A549 (cell line): ENCODE data around the gene C1orf21. TPM values are rescaled to one million over a fixed set of nuclear protein-coding genes. Genes with fewer than 3 reads are reported as not detected.

Experiments used
- ATAC-seq, 2 experiments: fragments of 200-7000 bp in 1 of 2; fragments of >200 bp in 1 of 2; cut with Nextera tagmentation in 1 of 2; cut with Tn5 transposase in 1 of 2; 3 replicates each; pipeline versions ENCODE4 v1.8.0 to v1.9.1; 2018 to 2020; ENCODE audit warnings: mild to moderate bottlenecking in 1 of 2, moderate library complexity in 1 of 2
- CTCF ChIA-PET: fragments of 300-600 bp; sonication (Branson Sonifier 250); formaldehyde crosslinking; extraction: SDS; loops from one replicate; lab custom pipeline; 2021; ENCODE audit warnings: antibody characterized with exemption, inconsistent platforms; lab: Yijun Ruan, JAX
- POLR2A ChIA-PET: fragments of 350-600 bp; formaldehyde crosslinking; extraction: SDS; loops from one replicate; lab custom pipeline; 2021; ENCODE audit warnings: antibody characterized with exemption, inconsistent platforms; lab: Yijun Ruan, JAX
- DNase-seq, 2 experiments: peaks; one replicate each; pipeline versions ENCODE4 v3.0.0 to v3.0.0-alpha.2; 2011 to 2016; ENCODE audit warnings: low read depth in 1 of 2, low spot score in 1 of 2
- FAIRE-seq: peaks from 2 replicates; lab custom pipeline; 2011; peaks lifted over from hg19 to GRCh38; lab: Jason Lieb, UNC
- H3K27ac ChIP-seq, 2 experiments: fragments of >200 bp; sonication (Bioruptor Twin); formaldehyde crosslinking; 3 replicates each; pipeline ENCODE4 v1.5.1; 2016 to 2017
- H3K4me1 ChIP-seq: fragments of >200 bp; sonication (Bioruptor Twin); formaldehyde crosslinking; 3 replicates; pipeline ENCODE4 v1.6.1; 2016
- H3K4me2 ChIP-seq: fragments of >200 bp; sonication (Bioruptor Twin); formaldehyde crosslinking; 3 replicates; pipeline ENCODE4 v1.6.1; 2016
- H3K4me3 ChIP-seq: fragments of >200 bp; sonication (Bioruptor Twin); formaldehyde crosslinking; 3 replicates; pipeline ENCODE4 v1.5.1; 2016
- H3K9me3 ChIP-seq: fragments of >200 bp; sonication (Bioruptor Twin); formaldehyde crosslinking; 3 replicates; pipeline ENCODE4 v1.6.1; 2016
- CHD2 ChIP-seq: fragments of 150-350 bp; IDR thresholded peaks from 2 replicates; pipeline ENCODE4 v1.6.1; 2014; ENCODE audit warnings: low read length; ENCODE audit not compliant: partially characterized antibody
- EHMT2 ChIP-seq: fragments of 200-600 bp; sonication (generic); IDR thresholded peaks from 2 replicates; pipeline ENCODE4 v1.6.1; 2016; ENCODE audit warnings: antibody characterized with exemption, low read depth, mild to moderate bottlenecking, moderate library complexity
- ESRRA ChIP-seq: fragments of 150-350 bp; IDR thresholded peaks from 2 replicates; pipeline ENCODE4 v1.6.1; 2014; ENCODE audit warnings: mild to moderate bottlenecking, low read length, borderline replicate concordance
- FOXS1 ChIP-seq: fragments of 250-450 bp; sonication (Bioruptor Pico); IDR thresholded peaks from 2 replicates; pipeline ENCODE4 v1.5.0; 2020; ENCODE audit warnings: mild to moderate bottlenecking, moderate library complexity
- GATA3 ChIP-seq: IDR thresholded peaks from 2 replicates; pipeline ENCODE4 v1.6.1; 2012; ENCODE audit warnings: borderline replicate concordance
- HEYL ChIP-seq: fragments of 250-450 bp; sonication (Bioruptor Pico); IDR thresholded peaks from 2 replicates; pipeline ENCODE4 v1.8.0; 2021; ENCODE audit warnings: mild to moderate bottlenecking, moderate library complexity
- HOXA7 ChIP-seq: fragments of 250-450 bp; sonication (Bioruptor Pico); IDR thresholded peaks from 2 replicates; pipeline ENCODE4 v1.5.0; 2020; ENCODE audit warnings: mild to moderate bottlenecking, moderate library complexity
- HOXB13 ChIP-seq: fragments of 250-450 bp; sonication (Bioruptor Pico); IDR thresholded peaks from 2 replicates; pipeline ENCODE4 v1.5.0; 2020; ENCODE audit warnings: low read depth, mild to moderate bottlenecking, moderate library complexity
- KDM5A ChIP-seq: fragments of 200-600 bp; sonication (generic); IDR thresholded peaks from 2 replicates; pipeline ENCODE4 v1.6.1; 2016; ENCODE audit warnings: antibody characterized with exemption, mild to moderate bottlenecking
- MAFK ChIP-seq: fragments of 450-650 bp; IDR thresholded peaks from 2 replicates; pipeline ENCODE4 v1.6.1; 2014; ENCODE audit not compliant: partially characterized antibody
- MYC ChIP-seq: IDR thresholded peaks from 2 replicates; pipeline ENCODE4 v1.6.1; 2012; ENCODE audit warnings: mild to moderate bottlenecking, inconsistent platforms, low read length, improper control_type of control experiment, borderline replicate concordance
- NFE2L2 ChIP-seq: fragments of 150-350 bp; conservative IDR thresholded peaks from 2 replicates; pipeline ENCODE4 v1.6.1; 2014; ENCODE audit warnings: low read length
- NR3C1 ChIP-seq: fragments of >200 bp; sonication (Bioruptor Twin); formaldehyde crosslinking; IDR thresholded peaks from 3 replicates; pipeline ENCODE4 v1.6.1; 2017
- POLR2A ChIP-seq: IDR thresholded peaks from 2 replicates; pipeline ENCODE4 v1.6.1; 2012; ENCODE audit warnings: mild to moderate bottlenecking, low read length
- RCOR1 ChIP-seq: fragments of 150-350 bp; IDR thresholded peaks from 2 replicates; pipeline ENCODE4 v1.6.1; 2014; ENCODE audit warnings: antibody characterized with exemption, low read length, low read depth
- RFX5 ChIP-seq: fragments of 450-650 bp; IDR thresholded peaks from 2 replicates; pipeline ENCODE4 v1.7.1; 2014; ENCODE audit warnings: antibody characterized with exemption, mild to moderate bottlenecking, moderate library complexity
- RNF2 ChIP-seq: fragments of 200-600 bp; sonication (generic); IDR thresholded peaks from 2 replicates; pipeline ENCODE4 v1.6.1; 2016; ENCODE audit warnings: low read depth, mild to moderate bottlenecking, antibody characterized with exemption, moderate library complexity, borderline replicate concordance
- SMC3 ChIP-seq: fragments of >200 bp; sonication (Bioruptor Twin); formaldehyde crosslinking; IDR thresholded peaks from 3 replicates; pipeline ENCODE4 v1.6.1; 2018; ENCODE audit warnings: inconsistent platforms
- SREBF2 ChIP-seq: fragments of 450-650 bp; IDR thresholded peaks from 2 replicates; pipeline ENCODE4 v1.6.1; 2014; ENCODE audit warnings: mild to moderate bottlenecking, moderate library complexity
- WGBS: methylation state at CpG from one replicate; pipeline ENCODE4 v1.1.6; 2017; ENCODE audit errors: missing lambda C conversion rate; 5-methylcytosine and 5-hydroxymethylcytosine counted together
- polyA plus RNA-seq, 4 experiments: library from polyadenylated mRNA; depleted of rRNA in 3 of 4; stranded (reverse); fragments of >200 nt; fragmentation: RNase III in 1 of 4; extraction: RNeasy Plus Mini Kit Qiagen cat#74134 plus additional on column Dnase treatment in 1 of 4; gene quantifications; 2 replicates in 3 of 4; 3 replicates in 1 of 4; pipeline ENCODE4 v1.2.3, GENCODE V29; 2011 to 2017
- TF ChIP-seq, protein P1 (sequence below): IDR thresholded peaks from 2 replicates; pipeline ENCODE4 v1.6.1; 2012
- TF ChIP-seq, protein P2 (sequence below): IDR thresholded peaks from 2 replicates; pipeline ENCODE4 v1.6.1; 2012
- TF ChIP-seq, protein P3 (sequence below): fragments of 150-350 bp; IDR thresholded peaks from 2 replicates; pipeline ENCODE4 v1.6.1; 2014; ENCODE audit warnings: low read depth, mild to moderate bottlenecking, low read length
- TF ChIP-seq, protein P4 (sequence below): fragments of 450-650 bp; IDR thresholded peaks from 2 replicates; pipeline ENCODE4 v1.6.1; 2014; ENCODE audit warnings: antibody characterized with exemption

C1orf21 gene
- polyA plus RNA-seq, 2 of the 4 experiments (the other 2 are of a cell fraction), result 11.4 to 11.6 TPM

DNA sequence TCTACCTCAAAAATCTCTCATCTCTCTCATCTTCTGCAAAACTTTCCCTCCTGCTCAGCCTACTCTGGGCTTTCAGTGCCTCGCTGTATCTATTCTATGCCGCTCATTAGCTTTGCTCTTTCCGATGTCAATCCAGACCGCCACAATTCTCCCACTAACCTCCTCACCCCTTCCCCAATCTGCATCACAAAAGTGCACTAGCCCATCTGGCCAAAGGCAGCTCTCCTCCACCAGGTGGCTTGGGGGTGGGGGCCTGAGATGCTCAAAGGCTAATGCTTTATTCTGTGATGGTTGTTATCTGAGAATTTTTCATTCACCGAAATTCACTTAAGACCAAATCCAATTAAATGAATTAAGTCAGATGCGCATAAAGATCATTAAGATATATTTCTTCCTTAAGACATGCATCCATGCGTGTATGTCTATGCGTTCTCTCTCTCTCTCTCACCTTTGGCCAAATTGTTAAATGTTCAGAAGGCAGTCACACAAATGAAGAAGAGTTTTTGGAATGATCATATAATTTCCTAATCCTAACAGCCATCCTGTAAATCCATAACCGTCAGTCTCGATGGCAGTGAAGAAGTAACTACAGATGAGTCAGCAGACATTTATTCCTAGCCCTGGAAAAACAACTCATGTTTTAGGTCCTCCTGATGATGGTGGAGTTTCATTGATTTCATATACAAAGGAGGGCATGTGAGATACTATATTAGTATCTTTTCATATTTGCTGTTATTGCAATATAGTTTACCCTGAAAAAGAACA, 111.3 kb downstream of the C1orf21 start:
- no peaks in the 10 kb centered on the region for H3K9me3 ChIP-seq
- POLR2A ChIA-PET, result no interaction called here
- H3K4me1 ChIP-seq, result peaks cover 5% of the 10 kb centered on the region; the same call in 1 of the 3 replicates
- ATAC-seq, result no peak
- TF ChIP-seq MAFK (no peak), EHMT2 (no peak), CHD2 (no peak), RFX5 (no peak)
- TF ChIP-seq, protein P1, sequence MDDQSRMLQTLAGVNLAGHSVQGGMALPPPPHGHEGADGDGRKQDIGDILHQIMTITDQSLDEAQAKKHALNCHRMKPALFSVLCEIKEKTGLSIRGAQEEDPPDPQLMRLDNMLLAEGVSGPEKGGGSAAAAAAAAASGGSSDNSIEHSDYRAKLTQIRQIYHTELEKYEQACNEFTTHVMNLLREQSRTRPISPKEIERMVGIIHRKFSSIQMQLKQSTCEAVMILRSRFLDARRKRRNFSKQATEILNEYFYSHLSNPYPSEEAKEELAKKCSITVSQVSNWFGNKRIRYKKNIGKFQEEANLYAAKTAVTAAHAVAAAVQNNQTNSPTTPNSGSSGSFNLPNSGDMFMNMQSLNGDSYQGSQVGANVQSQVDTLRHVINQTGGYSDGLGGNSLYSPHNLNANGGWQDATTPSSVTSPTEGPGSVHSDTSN, result no peak
- TF ChIP-seq, all 56 proteins: peak for 0
- Histone ChIP-seq H3K4me2 (no peak overlapping the region), H3K4me3 (no peak overlapping the region), H3K27ac (no peak overlapping the region)
- 84% methylated on average over 10 of the region's 10 CpGs for WGBS
- FAIRE-seq (no peak), DNase-seq (no peak)
- CTCF ChIA-PET, result interaction anchor here (0.7 to 2.2 kb wide), 3 partner anchors 23 to 166 kb away, joined by 3 to 5 read pairs (median 4); no protein-coding TSS in a partner anchor

DNA sequence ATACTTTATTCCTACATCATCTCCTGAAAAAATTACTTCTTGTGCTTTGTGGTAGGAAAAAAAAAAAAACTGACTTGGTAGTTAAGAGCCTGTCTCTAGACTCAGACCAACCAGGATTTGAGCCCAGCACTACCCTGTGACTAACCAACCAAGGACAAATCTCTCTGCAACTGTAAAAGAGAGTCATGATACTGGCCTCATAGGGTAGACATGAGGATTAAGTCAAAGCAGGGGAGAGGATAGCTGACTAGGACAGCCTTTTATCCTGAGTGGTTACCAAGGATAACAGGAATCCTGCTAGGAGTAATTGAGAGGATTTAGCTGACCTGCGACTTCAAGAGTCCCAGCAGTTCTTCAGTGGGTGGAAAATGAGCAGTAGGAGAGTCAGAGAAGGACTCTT, 112.8 kb downstream of the C1orf21 start:
- Histone ChIP-seq H3K9me3 (no peaks in the 10 kb centered on the region), H3K4me3 (no peak overlapping the region), H3K4me2 (no peak overlapping the region), H3K27ac (no peak overlapping the region), H3K4me1 (no peaks in the 10 kb centered on the region)
- DNase-seq, result no peak
- no peak for ATAC-seq
- ChIA-PET CTCF (interaction anchor here (0.7 to 1.6 kb wide), 2 partner anchors 13 to 1068 kb away, joined by 3 to 4 read pairs; no protein-coding TSS in a partner anchor), POLR2A (no interaction called here)
- no peak for FAIRE-seq
- 29% methylated on average over 1 of the region's 1 CpG for WGBS
- TF ChIP-seq SMC3, result no peak
- TF ChIP-seq RFX5, result no peak
- TF ChIP-seq HEYL (CRISPR knock-in tag), result no peak
- TF ChIP-seq, protein P1, result no peak
- TF ChIP-seq ESRRA, result no peak
- no peak for TF ChIP-seq HOXB13 (CRISPR knock-in tag)
- no peak for TF ChIP-seq HOXA7
- TF ChIP-seq GATA3, result no peak
- TF ChIP-seq, protein P2, sequence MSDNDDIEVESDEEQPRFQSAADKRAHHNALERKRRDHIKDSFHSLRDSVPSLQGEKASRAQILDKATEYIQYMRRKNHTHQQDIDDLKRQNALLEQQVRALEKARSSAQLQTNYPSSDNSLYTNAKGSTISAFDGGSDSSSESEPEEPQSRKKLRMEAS, result no peak
- TF ChIP-seq FOXS1 (CRISPR knock-in tag), result no peak
- no peak for TF ChIP-seq RCOR1
- TF ChIP-seq RNF2, result no peak
- no peak for TF ChIP-seq KDM5A
- TF ChIP-seq, protein P3, sequence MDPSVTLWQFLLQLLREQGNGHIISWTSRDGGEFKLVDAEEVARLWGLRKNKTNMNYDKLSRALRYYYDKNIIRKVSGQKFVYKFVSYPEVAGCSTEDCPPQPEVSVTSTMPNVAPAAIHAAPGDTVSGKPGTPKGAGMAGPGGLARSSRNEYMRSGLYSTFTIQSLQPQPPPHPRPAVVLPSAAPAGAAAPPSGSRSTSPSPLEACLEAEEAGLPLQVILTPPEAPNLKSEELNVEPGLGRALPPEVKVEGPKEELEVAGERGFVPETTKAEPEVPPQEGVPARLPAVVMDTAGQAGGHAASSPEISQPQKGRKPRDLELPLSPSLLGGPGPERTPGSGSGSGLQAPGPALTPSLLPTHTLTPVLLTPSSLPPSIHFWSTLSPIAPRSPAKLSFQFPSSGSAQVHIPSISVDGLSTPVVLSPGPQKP, result no peak
- no peak for TF ChIP-seq MYC
- no peak for TF ChIP-seq SREBF2
- TF ChIP-seq NR3C1, result no peak
- no peak for TF ChIP-seq POLR2A
- TF ChIP-seq, protein P4, sequence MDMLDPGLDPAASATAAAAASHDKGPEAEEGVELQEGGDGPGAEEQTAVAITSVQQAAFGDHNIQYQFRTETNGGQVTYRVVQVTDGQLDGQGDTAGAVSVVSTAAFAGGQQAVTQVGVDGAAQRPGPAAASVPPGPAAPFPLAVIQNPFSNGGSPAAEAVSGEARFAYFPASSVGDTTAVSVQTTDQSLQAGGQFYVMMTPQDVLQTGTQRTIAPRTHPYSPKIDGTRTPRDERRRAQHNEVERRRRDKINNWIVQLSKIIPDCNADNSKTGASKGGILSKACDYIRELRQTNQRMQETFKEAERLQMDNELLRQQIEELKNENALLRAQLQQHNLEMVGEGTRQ, result no peak
- no peak for TF ChIP-seq NFE2L2
